NCI-H187 treated with DMSO at 0.1 percent for 48 hours (cell line): ENCODE measurements around the gene IKZF3.
A peak's percentile ranks its signal among the peaks of the same experiment; 100 is the strongest.

Experiments
- DNase-seq: peaks from one replicate; lab custom pipeline; 2025; lab: John Stamatoyannopoulos, UW

The IKZF3 gene

GRCh38 chr17:39816272-39816671 is 47.8 kb downstream of the IKZF3 start:
- no peak for DNase-seq

DNA sequence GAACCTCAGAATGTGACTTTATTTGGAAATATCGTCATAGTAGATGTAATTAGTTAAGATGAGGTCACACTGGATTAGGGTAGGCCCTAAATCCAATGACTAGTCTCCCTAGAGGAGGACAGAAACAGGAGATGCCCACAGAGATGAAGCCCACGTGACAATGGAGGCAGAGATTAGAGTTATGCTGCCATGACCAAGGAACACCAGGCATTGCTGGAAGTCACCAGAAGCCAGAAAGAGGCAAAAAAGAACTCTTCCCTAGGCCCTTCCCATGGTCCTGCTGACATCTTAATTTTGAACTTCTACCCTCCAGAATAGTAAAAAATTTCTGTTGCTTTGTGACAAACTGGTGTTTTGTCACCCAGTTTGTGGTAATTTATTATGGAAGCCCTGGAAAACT is 49.6 kb downstream of the IKZF3 start:
- DNase-seq, result no peak

GRCh38 chr17:39813631-39814030 is 50.5 kb downstream of the IKZF3 start:
- DNase-seq, result no peak

DNA sequence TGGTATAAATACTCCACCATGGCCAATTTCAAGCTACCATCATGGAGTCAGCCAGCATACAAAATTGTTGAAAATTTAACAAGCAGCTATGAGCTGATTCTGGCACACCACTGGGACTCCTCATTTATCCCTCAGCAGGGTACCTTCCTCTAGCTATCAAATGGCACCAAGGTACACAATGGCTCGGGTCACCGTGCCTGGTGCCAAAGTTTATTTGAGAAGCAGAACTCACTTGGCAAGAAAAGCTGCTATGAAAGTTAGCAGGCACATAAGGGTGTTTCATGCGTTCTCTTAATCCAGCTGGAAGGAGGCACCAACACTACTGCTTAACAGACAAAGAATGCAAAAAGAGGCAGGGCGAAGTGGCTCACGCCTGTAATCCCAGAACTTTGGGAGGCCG is 51.6 kb downstream of the IKZF3 start:
- DNase-seq, result no peak

DNA sequence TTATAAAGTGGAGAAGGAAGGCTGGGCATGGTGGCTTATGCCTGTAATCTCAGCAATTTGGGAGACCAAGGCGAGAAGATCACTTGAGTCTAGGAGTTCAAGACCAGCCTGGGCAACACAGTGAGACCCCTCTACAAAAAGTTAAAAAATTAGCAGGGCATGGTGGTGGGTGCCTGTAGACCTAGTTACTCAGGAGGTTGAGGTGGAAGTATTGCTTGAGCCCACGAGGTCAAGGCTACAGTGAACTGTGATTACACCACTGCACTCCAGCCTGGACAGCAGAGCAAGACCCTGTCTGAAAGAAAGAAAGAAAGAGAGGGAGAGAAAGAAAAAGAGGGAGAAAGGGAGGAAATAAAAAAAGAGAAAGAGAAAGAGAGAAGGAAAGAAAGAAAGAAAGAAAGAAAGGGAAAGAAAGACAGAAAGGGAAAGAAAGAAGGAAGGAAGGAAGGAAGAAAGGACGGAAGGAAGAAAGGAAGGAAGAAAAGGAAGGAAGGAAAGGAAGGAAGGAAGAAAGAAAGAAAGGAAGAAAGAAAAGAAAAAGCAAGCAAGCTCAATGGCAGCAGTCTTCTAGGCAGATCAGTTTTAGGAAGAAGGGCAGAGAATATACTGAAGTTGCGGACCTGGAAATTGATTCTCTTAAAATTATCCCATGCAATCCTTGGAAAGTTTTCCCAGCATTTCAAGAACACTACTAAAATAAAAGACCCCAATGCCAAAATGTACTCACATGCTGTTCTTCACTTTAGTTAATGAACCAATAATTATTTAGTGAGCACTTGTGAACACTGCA is 53.0 kb downstream of the IKZF3 start:
- no peak for DNase-seq

- no peak for DNase-seq
These were observed 54.9 kb downstream of the IKZF3 start for GRCh38 chr17:39809221-39809620.

DNA sequence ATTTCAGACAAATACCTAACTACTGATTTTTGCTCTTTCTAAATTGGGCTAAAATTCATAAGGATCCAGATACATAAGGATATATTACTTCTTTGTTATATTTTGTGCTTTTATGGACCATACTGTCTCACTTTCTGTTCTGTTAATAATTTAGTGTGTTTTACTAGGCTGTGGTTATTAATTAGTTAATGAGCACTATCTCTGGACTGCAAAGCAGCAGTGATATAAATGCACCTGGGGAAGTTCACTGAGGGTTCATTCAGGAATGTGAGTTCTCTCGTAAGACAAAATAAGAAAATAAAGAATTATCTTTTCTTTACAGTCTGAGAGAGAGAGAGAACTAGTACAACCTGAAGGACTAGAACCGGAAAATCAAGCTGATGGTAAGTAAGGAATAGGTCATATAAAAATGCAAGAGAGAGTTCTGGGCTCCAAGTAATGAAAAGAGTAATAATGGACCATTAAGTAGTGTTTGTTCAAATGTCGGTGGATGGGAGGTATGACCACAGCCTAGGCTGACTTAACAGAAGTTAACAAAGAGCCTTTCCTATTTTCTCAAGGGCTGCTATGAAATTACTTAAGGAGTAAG is 55.6 kb downstream of the IKZF3 start:
- no peak for DNase-seq

- no peak for DNase-seq
These were observed 59.3 kb downstream of the IKZF3 start for GRCh38 chr17:39804839-39805238.

DNA sequence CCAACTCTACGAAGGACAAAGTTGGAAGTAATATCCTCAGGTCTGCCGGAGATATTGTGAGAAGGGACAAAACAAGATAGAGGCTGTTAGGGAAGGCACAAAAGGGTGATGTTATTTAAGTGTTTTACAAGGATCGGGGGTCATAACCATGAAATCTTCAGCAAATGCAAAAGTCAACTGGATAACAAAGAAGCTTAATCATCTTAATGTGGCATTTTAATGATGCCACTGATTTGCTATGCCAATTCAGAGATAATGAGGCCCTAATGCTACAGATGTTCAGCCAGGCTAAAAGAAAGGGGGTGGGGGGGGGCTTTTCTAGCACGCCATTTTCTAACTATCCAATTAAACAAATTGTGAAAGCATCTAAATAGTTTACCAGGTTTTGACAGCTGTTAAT is 63.1 kb downstream of the IKZF3 start:
- no peak for DNase-seq

- DNase-seq, result no peak
These were observed 63.6 kb downstream of the IKZF3 start for GRCh38 chr17:39800540-39800939.

DNA sequence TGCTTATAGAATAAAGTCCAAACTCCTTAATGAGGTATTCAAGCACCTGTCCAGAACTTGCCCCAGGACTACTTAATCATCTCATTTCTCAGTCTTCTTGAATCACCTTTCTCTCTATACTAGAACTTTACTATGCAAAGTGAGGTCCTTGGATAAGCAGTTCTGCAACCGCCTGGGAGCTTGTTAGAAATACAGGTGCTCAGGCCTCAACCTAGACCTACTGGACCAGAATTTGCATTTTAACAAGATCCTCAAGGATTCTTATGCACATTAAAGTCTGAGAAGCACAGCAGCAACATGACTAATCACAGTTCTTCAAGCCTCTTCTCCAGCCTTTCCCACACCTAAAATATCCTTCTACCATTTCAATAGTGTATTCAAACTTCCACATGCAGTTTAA is 64.7 kb downstream of the IKZF3 start:
- no peak for DNase-seq

GRCh38 chr17:39794249-39794970 is 69.7 kb downstream of the IKZF3 start:
- peak; percentile 77 for DNase-seq

- DNase-seq, result no peak
These were observed 70.7 kb downstream of the IKZF3 start for GRCh38 chr17:39793301-39793872.

GRCh38 chr17:39792526-39793221 is 71.4 kb downstream of the IKZF3 start:
- DNase-seq, result no peak

DNA sequence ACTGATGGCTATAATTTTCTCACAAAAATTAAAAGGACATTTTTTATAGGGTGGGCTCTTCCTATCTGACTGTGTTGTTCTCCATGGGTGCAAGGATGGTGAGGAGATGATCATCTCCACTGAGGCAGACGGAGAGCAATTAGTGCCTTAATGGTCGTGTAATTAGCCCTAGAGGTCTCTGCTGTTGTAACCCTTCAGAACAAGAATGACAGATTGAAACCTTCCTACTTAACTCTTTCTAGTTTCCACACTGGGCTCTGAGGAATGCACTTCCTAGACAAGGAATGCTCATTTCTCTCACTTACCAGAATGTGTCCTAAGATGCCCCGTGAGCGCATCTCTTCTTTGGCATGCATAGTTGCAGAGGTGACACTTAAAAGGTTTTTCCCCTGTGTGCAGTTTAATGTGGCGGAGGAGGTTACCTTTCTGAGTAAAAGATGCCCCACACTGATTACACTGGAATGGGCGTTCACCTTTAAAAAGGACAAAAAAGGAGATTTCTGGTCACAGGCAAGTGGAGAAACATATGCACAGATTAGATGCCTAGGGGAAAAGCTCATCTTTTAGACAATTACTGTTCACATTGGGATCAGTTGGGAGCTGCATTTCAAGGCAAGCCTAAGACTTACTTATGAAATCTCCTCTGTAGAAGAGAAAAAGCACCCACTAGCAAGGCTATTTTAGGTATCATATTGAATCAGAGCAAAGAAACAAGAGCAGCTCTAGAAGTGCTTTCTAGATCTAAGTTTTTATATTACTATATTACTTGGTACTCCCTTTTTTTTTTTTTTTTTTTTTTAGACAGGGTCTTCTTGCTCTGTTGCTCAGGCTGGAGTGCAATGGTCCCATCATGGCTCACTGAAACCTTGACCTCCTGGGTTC is 72.8 kb downstream of the IKZF3 start:
- no peak for DNase-seq

GRCh38 chr17:39787743-39788484 is 76.2 kb downstream of the IKZF3 start:
- DNase-seq, result no peak

GRCh38 chr17:39787041-39787440 is 77.1 kb downstream of the IKZF3 start:
- no peak for DNase-seq

GRCh38 chr17:39782980-39783379 is 81.1 kb downstream of the IKZF3 start:
- no peak for DNase-seq

DNA sequence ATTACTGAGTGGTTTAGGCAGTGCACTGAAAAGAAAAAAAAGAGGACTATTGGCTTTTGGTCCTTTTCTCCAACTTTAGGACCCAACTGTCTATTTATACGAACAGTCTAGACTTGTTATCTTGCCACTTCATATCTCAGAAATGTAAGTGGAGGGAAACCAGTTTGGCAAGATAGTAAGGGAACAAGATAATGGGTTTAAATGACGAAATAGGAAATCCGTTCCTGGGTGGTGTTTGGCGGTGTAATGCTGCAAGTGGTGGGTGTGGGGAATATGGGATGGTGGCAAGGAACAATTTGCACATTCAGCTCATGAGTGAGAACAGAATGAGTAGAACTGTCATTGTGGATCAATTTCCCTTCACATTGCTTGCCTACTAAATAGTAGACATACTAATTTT is 81.6 kb downstream of the IKZF3 start:
- DNase-seq, result no peak

DNA sequence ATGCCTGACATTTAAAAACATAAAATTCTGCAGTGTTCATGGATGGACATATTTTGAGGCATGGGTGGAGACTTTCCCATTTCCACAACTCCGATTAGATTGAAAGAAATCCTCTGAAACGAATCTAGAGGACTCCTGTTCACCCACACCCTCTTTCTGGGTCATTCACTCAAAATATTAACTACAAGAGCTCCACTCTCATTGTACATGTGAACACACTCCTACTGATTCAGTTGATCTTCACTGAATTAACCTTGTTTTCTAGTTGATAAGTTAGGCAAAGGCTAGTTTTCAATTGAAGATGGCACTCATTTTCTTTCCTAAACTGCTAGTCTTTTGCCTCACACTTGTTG is 82.3 kb downstream of the IKZF3 start:
- no peak for DNase-seq
